Measurements from ENCODE around the gene PTGS2.

- TF ChIP-seq, protein P1, sequence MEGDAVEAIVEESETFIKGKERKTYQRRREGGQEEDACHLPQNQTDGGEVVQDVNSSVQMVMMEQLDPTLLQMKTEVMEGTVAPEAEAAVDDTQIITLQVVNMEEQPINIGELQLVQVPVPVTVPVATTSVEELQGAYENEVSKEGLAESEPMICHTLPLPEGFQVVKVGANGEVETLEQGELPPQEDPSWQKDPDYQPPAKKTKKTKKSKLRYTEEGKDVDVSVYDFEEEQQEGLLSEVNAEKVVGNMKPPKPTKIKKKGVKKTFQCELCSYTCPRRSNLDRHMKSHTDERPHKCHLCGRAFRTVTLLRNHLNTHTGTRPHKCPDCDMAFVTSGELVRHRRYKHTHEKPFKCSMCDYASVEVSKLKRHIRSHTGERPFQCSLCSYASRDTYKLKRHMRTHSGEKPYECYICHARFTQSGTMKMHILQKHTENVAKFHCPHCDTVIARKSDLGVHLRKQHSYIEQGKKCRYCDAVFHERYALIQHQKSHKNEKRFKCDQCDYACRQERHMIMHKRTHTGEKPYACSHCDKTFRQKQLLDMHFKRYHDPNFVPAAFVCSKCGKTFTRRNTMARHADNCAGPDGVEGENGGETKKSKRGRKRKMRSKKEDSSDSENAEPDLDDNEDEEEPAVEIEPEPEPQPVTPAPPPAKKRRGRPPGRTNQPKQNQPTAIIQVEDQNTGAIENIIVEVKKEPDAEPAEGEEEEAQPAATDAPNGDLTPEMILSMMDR (IDR thresholded peaks at IDR 0.05), result no peak
- no peak for TF ChIP-seq POLR2A (IDR thresholded peaks at IDR 0.05)
Observed at GRCh38 chr1:186629341-186629740, 50.9 kb downstream of the PTGS2 start.

All from vagina (tissue), 2 donors.